WERI-Rb-1 (cell line): Measurements from ENCODE around the gene SHROOM3.

Experiments
- DNase-seq: peaks from one replicate; pipeline ENCODE4 v3.0.0-alpha.2; 2020
- H3K27ac ChIP-seq: fragments of 250-450 bp; sonication (Bioruptor Pico); 2 replicates; pipeline ENCODE4 v1.5.1; 2020; ENCODE audit warnings: mild to moderate bottlenecking, moderate library complexity
- H3K27me3 ChIP-seq: fragments of 250-450 bp; sonication (Bioruptor Pico); 2 replicates; pipeline ENCODE4 v1.5.1; 2021; ENCODE audit warnings: mild to moderate bottlenecking, low read depth, moderate library complexity; ENCODE audit not compliant: insufficient read depth, severe bottlenecking
- H3K36me3 ChIP-seq: fragments of 250-450 bp; sonication (Bioruptor Pico); 2 replicates; pipeline ENCODE4 v1.5.1; 2020; ENCODE audit warnings: mild to moderate bottlenecking, moderate library complexity
- H3K4me3 ChIP-seq: 2 replicates; pipeline ENCODE4 v1.5.1; 2011; ENCODE audit warnings: low read depth, mild to moderate bottlenecking, control low read depth, low read length
- H3K9me3 ChIP-seq: fragments of 250-450 bp; sonication (Bioruptor Pico); 2 replicates; pipeline ENCODE4 v1.5.1; 2021; ENCODE audit warnings: mild to moderate bottlenecking, moderate library complexity; ENCODE audit not compliant: severe bottlenecking
- TF ChIP-seq, protein P1 (sequence below): IDR thresholded peaks from 2 replicates; pipeline ENCODE4 v1.5.1; 2011; ENCODE audit warnings: low read depth, mild to moderate bottlenecking, control low read depth, inconsistent platforms, low read length

Gene SHROOM3

DNA sequence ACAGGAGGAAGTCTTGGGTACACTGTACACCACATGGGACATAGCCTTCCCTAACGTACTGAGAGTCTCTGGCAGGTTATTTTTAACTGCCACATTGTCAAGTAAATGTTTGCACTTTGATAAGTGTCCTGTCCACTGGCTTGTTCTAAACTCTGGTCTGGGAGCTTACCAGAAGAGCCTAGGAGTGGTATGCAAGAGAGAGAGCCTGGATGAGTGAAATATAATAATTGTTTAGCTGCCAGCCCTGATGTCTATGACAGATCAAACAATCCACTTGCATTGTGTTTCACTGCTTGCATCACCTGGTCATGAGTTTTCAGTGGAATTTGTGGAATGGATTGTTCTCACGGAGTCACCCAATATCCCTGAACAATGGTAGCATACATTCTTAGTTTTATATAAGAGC is 91.6 kb downstream of the SHROOM3 start:
- H3K27ac ChIP-seq: no peak overlapping the region
- no peak overlapping the region for H3K4me3 ChIP-seq
- no peak for DNase-seq
- H3K36me3 ChIP-seq: no peaks in the 10 kb centered on the region
- H3K27me3 ChIP-seq: no peaks in the 10 kb centered on the region
- no peaks in the 10 kb centered on the region for H3K9me3 ChIP-seq
- TF ChIP-seq, protein P1, sequence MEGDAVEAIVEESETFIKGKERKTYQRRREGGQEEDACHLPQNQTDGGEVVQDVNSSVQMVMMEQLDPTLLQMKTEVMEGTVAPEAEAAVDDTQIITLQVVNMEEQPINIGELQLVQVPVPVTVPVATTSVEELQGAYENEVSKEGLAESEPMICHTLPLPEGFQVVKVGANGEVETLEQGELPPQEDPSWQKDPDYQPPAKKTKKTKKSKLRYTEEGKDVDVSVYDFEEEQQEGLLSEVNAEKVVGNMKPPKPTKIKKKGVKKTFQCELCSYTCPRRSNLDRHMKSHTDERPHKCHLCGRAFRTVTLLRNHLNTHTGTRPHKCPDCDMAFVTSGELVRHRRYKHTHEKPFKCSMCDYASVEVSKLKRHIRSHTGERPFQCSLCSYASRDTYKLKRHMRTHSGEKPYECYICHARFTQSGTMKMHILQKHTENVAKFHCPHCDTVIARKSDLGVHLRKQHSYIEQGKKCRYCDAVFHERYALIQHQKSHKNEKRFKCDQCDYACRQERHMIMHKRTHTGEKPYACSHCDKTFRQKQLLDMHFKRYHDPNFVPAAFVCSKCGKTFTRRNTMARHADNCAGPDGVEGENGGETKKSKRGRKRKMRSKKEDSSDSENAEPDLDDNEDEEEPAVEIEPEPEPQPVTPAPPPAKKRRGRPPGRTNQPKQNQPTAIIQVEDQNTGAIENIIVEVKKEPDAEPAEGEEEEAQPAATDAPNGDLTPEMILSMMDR: no peak

DNA sequence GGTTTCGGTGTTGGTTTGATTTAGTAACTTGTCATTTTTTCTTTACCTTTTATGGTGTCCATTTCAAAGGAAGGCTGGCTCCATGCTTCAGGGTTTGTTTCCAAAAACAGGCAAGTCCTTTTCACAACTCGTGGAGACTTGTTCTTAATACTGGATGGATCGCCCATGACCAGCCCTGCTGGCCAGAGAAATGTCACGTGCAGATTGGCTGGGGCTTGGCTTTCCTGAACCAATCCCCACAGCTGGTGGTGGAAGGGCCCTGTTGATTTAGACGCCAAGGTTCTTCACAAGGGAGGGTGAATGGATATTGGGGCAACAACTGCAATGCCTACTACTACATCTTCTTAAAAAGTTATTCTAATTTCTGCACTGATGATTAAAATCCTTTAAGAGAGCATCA is 92.6 kb downstream of the SHROOM3 start:
- H3K27me3 ChIP-seq: no peaks in the 10 kb centered on the region
- TF ChIP-seq, protein P1: no peak
- no peak overlapping the region for H3K27ac ChIP-seq
- H3K36me3 ChIP-seq: no peaks in the 10 kb centered on the region
- H3K4me3 ChIP-seq: no peak overlapping the region
- no peaks in the 10 kb centered on the region for H3K9me3 ChIP-seq
- no peak for DNase-seq

DNA sequence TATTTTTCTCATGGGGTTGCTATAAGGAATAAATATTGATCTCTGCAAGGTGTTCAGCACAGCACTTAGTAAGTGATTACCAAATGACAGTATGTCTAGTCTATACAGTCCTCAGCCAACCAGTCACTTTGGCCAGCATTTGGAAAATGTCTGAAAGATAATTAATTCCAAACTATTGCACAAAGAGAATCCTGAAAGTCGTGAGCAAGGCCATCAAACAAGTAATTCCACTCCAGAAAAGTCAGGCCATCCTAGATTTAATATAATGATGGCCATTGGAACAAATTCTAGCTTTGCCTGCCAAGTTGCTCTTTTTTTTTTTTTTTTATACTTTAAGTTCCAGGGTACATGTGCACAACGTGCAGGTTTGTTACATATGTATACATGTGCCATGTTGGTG is 96.6 kb downstream of the SHROOM3 start:
- H3K27ac ChIP-seq: no peak overlapping the region
- TF ChIP-seq, protein P1: no peak
- no peaks in the 10 kb centered on the region for H3K27me3 ChIP-seq
- H3K9me3 ChIP-seq: no peaks in the 10 kb centered on the region
- H3K36me3 ChIP-seq: no peaks in the 10 kb centered on the region
- H3K4me3 ChIP-seq: no peak overlapping the region
- no peak for DNase-seq

DNA sequence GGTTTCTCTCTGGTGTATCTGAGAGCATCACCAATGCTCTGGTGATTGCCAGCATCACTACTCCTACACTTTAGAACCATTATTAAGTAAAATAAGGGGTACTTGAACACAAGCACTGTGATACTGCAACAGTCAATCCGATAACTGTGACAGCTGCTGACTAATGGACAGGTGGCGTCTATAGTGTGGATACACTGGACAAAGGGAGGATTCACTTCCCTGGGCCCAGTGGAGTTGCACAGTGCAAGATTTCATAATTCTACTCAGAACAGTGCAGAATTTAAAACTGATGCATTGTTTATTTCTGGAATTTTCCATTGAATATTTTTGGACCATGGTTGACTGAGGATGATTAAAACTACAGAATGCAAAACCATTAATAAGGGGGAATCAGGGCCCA is 97.8 kb downstream of the SHROOM3 start:
- Histone ChIP-seq H3K36me3 (no peaks in the 10 kb centered on the region), H3K27ac (no peak overlapping the region), H3K27me3 (no peaks in the 10 kb centered on the region), H3K4me3 (no peak overlapping the region), H3K9me3 (no peaks in the 10 kb centered on the region)
- TF ChIP-seq, protein P1: no peak
- DNase-seq: no peak

DNA sequence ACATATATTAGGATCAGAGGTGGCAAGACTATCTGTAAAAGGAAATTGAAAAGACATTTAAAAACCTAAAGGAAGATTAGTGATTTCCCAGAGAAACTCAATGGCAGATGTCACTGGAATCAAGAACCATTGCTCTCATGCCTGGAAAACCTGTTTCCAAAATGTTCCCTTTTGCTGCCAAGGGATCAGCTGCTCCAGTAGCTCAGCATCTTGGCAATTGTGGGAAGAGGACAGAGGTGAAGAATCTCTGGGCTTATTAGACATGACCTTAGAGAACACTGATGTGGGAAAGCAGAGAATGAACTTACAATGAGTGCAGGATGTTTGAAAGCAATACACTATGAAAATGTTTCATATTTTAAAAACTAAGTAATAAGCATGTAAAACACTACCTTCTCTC is 98.3 kb downstream of the SHROOM3 start:
- DNase-seq: no peak
- Histone ChIP-seq H3K9me3 (no peaks in the 10 kb centered on the region), H3K36me3 (no peaks in the 10 kb centered on the region), H3K27ac (no peak overlapping the region), H3K27me3 (no peaks in the 10 kb centered on the region), H3K4me3 (no peak overlapping the region)
- TF ChIP-seq, protein P1: no peak

DNA sequence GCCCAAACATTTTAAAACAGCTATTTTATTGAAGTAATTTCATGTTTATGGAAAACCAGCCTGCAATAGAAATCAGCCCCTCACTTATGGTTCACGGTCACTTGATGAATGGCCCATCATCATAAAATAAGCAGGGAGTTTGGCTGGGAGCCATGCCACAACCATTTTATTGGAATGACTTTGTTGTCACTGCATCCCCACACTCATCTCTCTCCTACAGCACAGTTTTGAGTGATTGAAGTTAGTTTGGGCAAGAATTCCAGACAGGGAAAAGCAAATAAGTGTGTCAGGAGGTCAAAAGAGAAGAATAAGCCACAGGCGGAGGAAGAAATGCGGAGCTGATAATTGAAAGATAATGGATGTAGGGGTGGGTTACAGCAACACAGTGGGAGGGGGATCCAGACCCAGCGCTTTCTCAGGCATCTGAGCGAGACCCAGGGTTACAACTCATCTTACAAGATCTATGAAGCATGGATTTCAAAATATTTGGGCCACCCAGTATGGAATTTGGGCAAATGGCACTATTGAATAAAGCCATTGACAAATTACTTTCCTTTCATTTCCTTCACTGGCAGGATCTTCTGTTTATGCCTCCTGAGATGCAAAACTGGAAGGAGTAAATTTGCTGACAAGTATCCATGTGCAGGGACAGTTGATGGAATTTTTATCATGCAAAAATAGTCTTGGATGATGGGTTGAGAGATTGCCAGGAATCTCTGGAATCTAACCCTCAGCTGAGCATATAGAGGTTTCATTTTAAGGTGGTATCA is 100.8 kb downstream of the SHROOM3 start:
- Histone ChIP-seq H3K4me3 (no peak overlapping the region), H3K9me3 (no peaks in the 10 kb centered on the region), H3K27ac (no peak overlapping the region), H3K27me3 (no peaks in the 10 kb centered on the region), H3K36me3 (no peaks in the 10 kb centered on the region)
- no peak for DNase-seq
- TF ChIP-seq, protein P1: no peak
